A673 (cell line): Measurements from ENCODE around the gene SFXN5.

Source experiments
- EZH2 ChIP-seq: fragments of 200-600 bp; sonication (generic); IDR thresholded peaks from 2 replicates; pipeline ENCODE4 v1.6.1; 2017; ENCODE audit warnings: borderline replicate concordance, low read depth, mild to moderate bottlenecking, mixed read lengths, antibody characterized with exemption, low read length; ENCODE audit not compliant: poor library complexity, severe bottlenecking
- TF ChIP-seq, protein P1 (sequence below): fragments of 300-800, 200-600 bp; sonication (generic); conservative IDR thresholded peaks from 2 replicates; pipeline ENCODE4 v1.5.1; 2017; ENCODE audit warnings: low read depth, mild to moderate bottlenecking, antibody characterized with exemption, low read length, moderate library complexity, mixed read lengths

DNA sequence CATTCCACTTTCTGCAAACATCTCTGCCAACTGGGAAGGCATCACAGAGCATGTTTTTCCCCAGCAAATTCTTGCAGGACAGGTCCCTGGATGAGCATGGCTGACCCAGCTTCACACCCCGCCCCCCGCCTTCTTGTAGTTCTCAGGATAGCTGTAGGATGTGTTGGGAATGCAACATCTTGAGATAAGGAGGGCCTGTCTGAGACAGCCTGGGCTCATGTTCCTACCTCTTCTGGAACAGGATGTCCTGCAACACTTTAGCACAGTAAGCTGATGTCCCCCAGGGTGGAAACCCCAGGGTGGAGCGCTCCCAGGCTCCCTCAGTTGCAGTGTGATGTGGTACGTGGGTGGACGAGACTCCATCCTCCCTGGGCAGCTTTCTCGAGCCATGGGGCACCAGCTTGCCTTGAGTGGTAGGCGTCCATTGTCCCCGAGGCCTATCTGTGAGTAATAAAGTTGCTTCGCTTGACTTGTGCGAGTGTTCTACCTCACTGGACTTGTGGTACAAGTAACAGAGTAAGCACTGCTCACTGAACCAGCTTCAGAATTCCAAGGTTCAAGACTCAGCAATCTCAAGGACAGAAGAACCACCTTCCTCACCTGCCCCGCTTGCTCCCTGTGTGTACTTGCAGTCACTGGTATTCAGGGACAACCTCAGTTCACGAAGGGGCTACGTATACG is 105.6 kb downstream of the SFXN5 start:
- TF ChIP-seq EZH2: no peak
- TF ChIP-seq, protein P1, sequence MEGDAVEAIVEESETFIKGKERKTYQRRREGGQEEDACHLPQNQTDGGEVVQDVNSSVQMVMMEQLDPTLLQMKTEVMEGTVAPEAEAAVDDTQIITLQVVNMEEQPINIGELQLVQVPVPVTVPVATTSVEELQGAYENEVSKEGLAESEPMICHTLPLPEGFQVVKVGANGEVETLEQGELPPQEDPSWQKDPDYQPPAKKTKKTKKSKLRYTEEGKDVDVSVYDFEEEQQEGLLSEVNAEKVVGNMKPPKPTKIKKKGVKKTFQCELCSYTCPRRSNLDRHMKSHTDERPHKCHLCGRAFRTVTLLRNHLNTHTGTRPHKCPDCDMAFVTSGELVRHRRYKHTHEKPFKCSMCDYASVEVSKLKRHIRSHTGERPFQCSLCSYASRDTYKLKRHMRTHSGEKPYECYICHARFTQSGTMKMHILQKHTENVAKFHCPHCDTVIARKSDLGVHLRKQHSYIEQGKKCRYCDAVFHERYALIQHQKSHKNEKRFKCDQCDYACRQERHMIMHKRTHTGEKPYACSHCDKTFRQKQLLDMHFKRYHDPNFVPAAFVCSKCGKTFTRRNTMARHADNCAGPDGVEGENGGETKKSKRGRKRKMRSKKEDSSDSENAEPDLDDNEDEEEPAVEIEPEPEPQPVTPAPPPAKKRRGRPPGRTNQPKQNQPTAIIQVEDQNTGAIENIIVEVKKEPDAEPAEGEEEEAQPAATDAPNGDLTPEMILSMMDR: no peak
